ENCODE measurements around the gene RPRD2. TPM values are rescaled to one million over a fixed set of nuclear protein-coding genes. Genes with fewer than 3 reads are reported as not detected.

RPRD2 gene
- total and polyA plus RNA-seq, 2 donors (not counting 1 experiment from before 2014, with no cell fraction given), result 16.6 to 49.1 TPM

- no peaks in the 10 kb centered on the region for H4K20me1 ChIP-seq (ENCODE audit: control insufficient read depth, insufficient read depth, low read length, poor library complexity, severe bottlenecking)
- WGBS (ENCODE audit: insufficient coverage), result 81% methylated on average over 8 of the region's 8 CpGs
- CTCF ChIA-PET, result no interaction called here
- Mint-ChIP-seq H3K27me3 (no peaks in the 10 kb centered on the region), H3K4me3 (peak overlapping the region; percentile 98), H3K4me1 (peaks cover 20% of the 10 kb centered on the region), H3K27ac (peak overlapping the region; percentile 98), H3K9me3 (ENCODE audit: insufficient read depth) (no peaks in the 10 kb centered on the region)
- H3K4me3 ChIP-seq (ENCODE audit: control extremely low read depth in 1 of 5, extremely low read depth in 1 of 5, insufficient read depth in 1 of 5, low read depth in 2 of 5, low read length in 4 of 5), result peak overlapping the region; percentile 23 to 99 (median 92)
- DNase-seq (peak; percentile 34), ATAC-seq (ENCODE audit: low read depth) (no peak)
- peaks cover 4 to 14% of the 10 kb centered on the region in 2 experiments for H3K36me3 ChIP-seq (replicated peaks in 1 of 2; ENCODE audit: control extremely low read depth in 1 of 2, control insufficient read depth in 1 of 2, extremely low read depth in 1 of 2, insufficient read depth in 2 of 2, low read length in 1 of 2)
- peaks cover 0 to 2% (median 0%) of the 10 kb centered on the region in 3 donors for H3K9me3 ChIP-seq (ENCODE audit: control extremely low read depth in 1 of 3, control insufficient read depth in 2 of 3, insufficient read depth in 1 of 3, low read length in 2 of 3)
- peak overlapping the region; percentile 97 for H3K4me2 ChIP-seq (replicated peaks; ENCODE audit: low read depth, low read length, poor library complexity, severe bottlenecking)
- H3K4me1 ChIP-seq (ENCODE audit: control insufficient read depth in 2 of 2, insufficient read depth in 2 of 2, low read length in 2 of 2), result peaks cover 13% of the 10 kb centered on the region in 2 donors
- peak overlapping the region; percentile 99 for H3K9ac ChIP-seq (ENCODE audit: low read length)
- POLR2A ChIA-PET, result interaction anchor here (0.7 to 1.6 kb wide), 3 partner anchors 43 to 139 kb away, joined by 3 to 6 read pairs (median 4); partner anchors contain the start of gene RPRD2
- intact Hi-C loops (cut with micrococcal nuclease), result loop anchor here (2.0 to 10.0 kb wide), 2 partner anchors 28 to 396 kb away; partner anchors contain the start of genes MRPS21 and SF3B4
- no peak for TF ChIP-seq CTCF (IDR thresholded peaks at IDR 0.05)
- no peak for TF ChIP-seq EZH2 (IDR thresholded peaks at IDR 0.05; ENCODE audit: borderline replicate concordance, insufficient read depth, low read depth, low read length, poor library complexity, severe bottlenecking)
- H3K27ac ChIP-seq (ENCODE audit: low read length in 2 of 2), result peak overlapping the region; percentile 86 to 97
- peak overlapping the region; percentile 98 for H2AFZ ChIP-seq (ENCODE audit: insufficient read depth, low read depth, low read length, poor library complexity, severe bottlenecking)
- H3K79me2 ChIP-seq (ENCODE audit: control insufficient read depth, insufficient read depth, low read length), result peaks cover 51% of the 10 kb centered on the region
- no peaks in the 10 kb centered on the region for H3K27me3 ChIP-seq (replicated peaks in 1 of 4; ENCODE audit: control extremely low read depth in 1 of 4, control insufficient read depth in 3 of 4, insufficient read depth in 4 of 4, low read length in 3 of 4)
These were observed 43.3 kb upstream of the RPRD2 start for GRCh38 chr1:150320667-150320978.

- Histone ChIP-seq H3K79me2 (ENCODE audit: control insufficient read depth, insufficient read depth, low read length) (peaks cover 59% of the 10 kb centered on the region), H3K4me3 (ENCODE audit: control extremely low read depth in 1 of 5, extremely low read depth in 1 of 5, insufficient read depth in 1 of 5, low read depth in 2 of 5, low read length in 4 of 5) (peak overlapping the region; percentile 85 to 99 (median 92)), H4K20me1 (ENCODE audit: control insufficient read depth, insufficient read depth, low read length, poor library complexity, severe bottlenecking) (no peaks in the 10 kb centered on the region), H3K27me3 (replicated peaks in 1 of 4; ENCODE audit: control extremely low read depth in 1 of 4, control insufficient read depth in 3 of 4, insufficient read depth in 4 of 4, low read length in 3 of 4) (no peaks in the 10 kb centered on the region), H3K9me3 (ENCODE audit: control extremely low read depth in 1 of 3, control insufficient read depth in 2 of 3, insufficient read depth in 1 of 3, low read length in 2 of 3) (peaks cover 0 to 2% (median 0%) of the 10 kb centered on the region in 3 donors), H3K4me2 (replicated peaks; ENCODE audit: low read depth, low read length, poor library complexity, severe bottlenecking) (peak overlapping the region; percentile 97), H3K9ac (ENCODE audit: low read length) (peak overlapping the region; percentile 99), H3K36me3 (replicated peaks in 1 of 2; ENCODE audit: control extremely low read depth in 1 of 2, control insufficient read depth in 1 of 2, extremely low read depth in 1 of 2, insufficient read depth in 2 of 2, low read length in 1 of 2) (peaks cover 14 to 25% of the 10 kb centered on the region in 2 experiments), H3K27ac (ENCODE audit: low read length in 2 of 2) (peak overlapping the region; percentile 86 to 97), H3K4me1 (ENCODE audit: control insufficient read depth in 2 of 2, insufficient read depth in 2 of 2, low read length in 2 of 2) (peaks cover 13% of the 10 kb centered on the region in 2 donors), H2AFZ (ENCODE audit: insufficient read depth, low read depth, low read length, poor library complexity, severe bottlenecking) (peak overlapping the region; percentile 98)
- TF ChIP-seq CTCF (IDR thresholded peaks at IDR 0.05) (no peak), EZH2 (IDR thresholded peaks at IDR 0.05; ENCODE audit: borderline replicate concordance, insufficient read depth, low read depth, low read length, poor library complexity, severe bottlenecking) (no peak)
- 0% methylated on average over 3 of the region's 9 CpGs for WGBS (ENCODE audit: insufficient coverage)
- H3K9me3 Mint-ChIP-seq (ENCODE audit: insufficient read depth), result no peaks in the 10 kb centered on the region
- ChIA-PET CTCF (interaction anchor here (0.6 kb wide), 1 partner anchor 394 kb away, joined by 3 read pairs; no protein-coding TSS in a partner anchor), POLR2A (interaction anchor here (1.6 kb wide), 1 partner anchor 42 kb away, joined by 6 read pairs; the partner anchor contains the start of gene RPRD2)
- peak overlapping the region; percentile 98 for H3K4me3 Mint-ChIP-seq
- no peak for DNase-seq
- no peaks in the 10 kb centered on the region for H3K27me3 Mint-ChIP-seq
- ATAC-seq (ENCODE audit: low read depth), result no peak
- peak overlapping the region; percentile 98 for H3K27ac Mint-ChIP-seq
- intact Hi-C loops (cut with micrococcal nuclease), result loop anchor here (1.0 to 10.0 kb wide), 4 partner anchors 29 to 397 kb away; partner anchors contain the start of genes MRPS21, SF3B4 and TARS2
- H3K4me1 Mint-ChIP-seq, result peaks cover 24% of the 10 kb centered on the region
These were observed 42.2 kb upstream of the RPRD2 start for GRCh38 chr1:150321826-150322166.
